ENCODE data around the gene PPP2R2B. TPM values are rescaled to one million over a fixed set of nuclear protein-coding genes. Genes with fewer than 3 reads are reported as not detected.

The PPP2R2B gene
- total RNA-seq, 1 donor: not detected

- TF ChIP-seq CTCF (IDR thresholded peaks at IDR 0.05; ENCODE audit: insufficient read depth, low read length): no peak
- H3K4me3 ChIP-seq (ENCODE audit: low read depth, low read length): no peak overlapping the region
- DNase-seq (ENCODE audit: low read depth): no peak
Observed at GRCh38 chr5:146699664-146700418, 178.7 kb downstream of the PPP2R2B start.

GRCh38 chr5:146699138-146699537 is 179.4 kb downstream of the PPP2R2B start:
- no peak overlapping the region for H3K4me3 ChIP-seq (ENCODE audit: low read depth, low read length)
- no peak for DNase-seq (ENCODE audit: low read depth)
- no peak for TF ChIP-seq CTCF (IDR thresholded peaks at IDR 0.05; ENCODE audit: insufficient read depth, low read length)

- no peak for TF ChIP-seq CTCF (IDR thresholded peaks at IDR 0.05; ENCODE audit: insufficient read depth, low read length)
- no peak overlapping the region for H3K4me3 ChIP-seq (ENCODE audit: low read depth, low read length)
Observed at GRCh38 chr5:146698651-146699050, 179.9 kb downstream of the PPP2R2B start.

GRCh38 chr5:146697211-146697610 is 181.3 kb downstream of the PPP2R2B start:
- DNase-seq (ENCODE audit: low read depth): no peak
- no peak for TF ChIP-seq CTCF (IDR thresholded peaks at IDR 0.05; ENCODE audit: insufficient read depth, low read length)

More at GRCh38 chr5:146698651-146699050, 179.9 kb downstream of the PPP2R2B start:
- no peak for DNase-seq (ENCODE audit: low read depth)

GRCh38 chr5:146695646-146696045 is 182.9 kb downstream of the PPP2R2B start:
- no peak overlapping the region for H3K4me3 ChIP-seq (ENCODE audit: low read depth, low read length)
- no peak for DNase-seq (ENCODE audit: low read depth)
- no peak for TF ChIP-seq CTCF (IDR thresholded peaks at IDR 0.05; ENCODE audit: insufficient read depth, low read length)

More at GRCh38 chr5:146697211-146697610, 181.3 kb downstream of the PPP2R2B start:
- no peak overlapping the region for H3K4me3 ChIP-seq (ENCODE audit: low read depth, low read length)

GRCh38 chr5:146690880-146691355 is 187.6 kb downstream of the PPP2R2B start:
- DNase-seq (ENCODE audit: low read depth): no peak
- no peak overlapping the region for H3K4me3 ChIP-seq (ENCODE audit: low read depth, low read length)
- no peak for TF ChIP-seq CTCF (IDR thresholded peaks at IDR 0.05; ENCODE audit: insufficient read depth, low read length)
